HG02970 (cell line): ENCODE results near the gene EMSY.

Experiments used
- ATAC-seq: cut with Tn5 transposase; IDR thresholded peaks from one replicate; pipeline ENCODE4 v1.9.1; 2021; ENCODE audit warnings: mild to moderate bottlenecking, moderate library complexity, moderate number of reproducible peaks; ENCODE audit not compliant: unreplicated experiment, low FRiP score

EMSY gene

GRCh38 chr11:76455931-76456330, 11.1 kb downstream of the EMSY start:
- ATAC-seq = no peak

- ATAC-seq = no peak
These were observed 11.8 kb downstream of the EMSY start for GRCh38 chr11:76456571-76456970.

GRCh38 chr11:76459299-76459698, 14.5 kb downstream of the EMSY start:
- ATAC-seq = no peak

- no peak for ATAC-seq
These were observed 15.0 kb downstream of the EMSY start for GRCh38 chr11:76459846-76460245.

- no peak for ATAC-seq
These were observed 17.5 kb downstream of the EMSY start for GRCh38 chr11:76462317-76462716.

GRCh38 chr11:76465701-76466100, 20.9 kb downstream of the EMSY start:
- no peak for ATAC-seq

- ATAC-seq = no peak
These were observed 21.8 kb downstream of the EMSY start for GRCh38 chr11:76466666-76467065.

GRCh38 chr11:76469141-76469540, 24.3 kb downstream of the EMSY start:
- no peak for ATAC-seq

GRCh38 chr11:76471382-76471781, 26.6 kb downstream of the EMSY start:
- ATAC-seq = no peak

GRCh38 chr11:76480241-76480640, 35.4 kb downstream of the EMSY start:
- ATAC-seq = no peak

- ATAC-seq = no peak
These were observed 46.8 kb downstream of the EMSY start for GRCh38 chr11:76491644-76492043.

GRCh38 chr11:76493040-76493439, 48.2 kb downstream of the EMSY start:
- no peak for ATAC-seq

- no peak for ATAC-seq
These were observed 49.1 kb downstream of the EMSY start for GRCh38 chr11:76493626-76494539.

GRCh38 chr11:76495019-76495418, 50.2 kb downstream of the EMSY start:
- ATAC-seq = no peak

GRCh38 chr11:76496174-76496573, 51.4 kb downstream of the EMSY start:
- ATAC-seq = no peak

GRCh38 chr11:76501526-76502202, 56.8 kb downstream of the EMSY start:
- no peak for ATAC-seq

GRCh38 chr11:76506833-76507232, 62.0 kb downstream of the EMSY start:
- no peak for ATAC-seq

GRCh38 chr11:76510060-76511047, 65.5 kb downstream of the EMSY start:
- ATAC-seq = no peak

GRCh38 chr11:76512851-76513653, 68.2 kb downstream of the EMSY start:
- no peak for ATAC-seq

GRCh38 chr11:76513654-76514034, 68.8 kb downstream of the EMSY start:
- ATAC-seq = no peak
